GM23338 (cell line): Measurements from ENCODE around the gene RYR3. TPM values are rescaled to one million over a fixed set of nuclear protein-coding genes. Genes with fewer than 3 reads are reported as not detected.

ENCODE experiments used
- ATAC-seq: fragments of 200-7000 bp; cut with Tn5 transposase; 3 replicates; pipeline ENCODE4 v1.9.1; 2020
- DNase-seq: peaks from one replicate; pipeline ENCODE4 v3.0.0-alpha.2; 2015; ENCODE audit warnings: low spot score
- H2AFZ ChIP-seq: fragments of 200-600 bp; sonication (generic); 2 replicates; pipeline ENCODE4 v1.8.0; 2016; ENCODE audit warnings: antibody characterized with exemption, mild to moderate bottlenecking, moderate library complexity
- H3F3A ChIP-seq: fragments of 200-600 bp; sonication (generic); replicated peaks from 2 replicates; pipeline ENCODE4 v1.8.0; 2017; ENCODE audit warnings: antibody characterized with exemption, mixed run types, low read depth
- H3K27ac ChIP-seq: fragments of 200-600 bp; sonication (generic); 2 replicates; pipeline ENCODE4 v1.6.1; 2016; ENCODE audit warnings: low read depth
- H3K27me3 ChIP-seq: fragments of 200-600 bp; sonication (generic); 2 replicates; pipeline ENCODE4 v1.8.0; 2016; ENCODE audit warnings: mild to moderate bottlenecking, mixed run types, moderate library complexity; ENCODE audit not compliant: insufficient read depth
- H3K36me3 ChIP-seq: fragments of 200-600 bp; sonication (generic); 2 replicates; pipeline ENCODE4 v1.8.0; 2016; ENCODE audit warnings: mild to moderate bottlenecking; ENCODE audit not compliant: insufficient read depth
- H3K4me1 ChIP-seq: fragments of 200-600 bp; sonication (generic); 2 replicates; pipeline ENCODE4 v1.8.0; 2016; ENCODE audit warnings: mild to moderate bottlenecking, moderate library complexity; ENCODE audit not compliant: insufficient read depth
- H3K4me2 ChIP-seq: fragments of 200-600 bp; sonication (generic); 2 replicates; pipeline ENCODE4 v1.7.1; 2017; ENCODE audit warnings: mixed run types
- H3K4me3 ChIP-seq: fragments of 200-600 bp; sonication (generic); 2 replicates; pipeline ENCODE4 v1.6.1; 2016; ENCODE audit warnings: mixed run types
- H3K79me2 ChIP-seq: fragments of 200-600 bp; sonication (generic); replicated peaks from 2 replicates; pipeline ENCODE4 v1.8.0; 2017; ENCODE audit warnings: mild to moderate bottlenecking; ENCODE audit not compliant: insufficient read depth
- H3K9me2 ChIP-seq: fragments of 200-600 bp; sonication (generic); 2 replicates; pipeline ENCODE4 v1.8.0; 2017; ENCODE audit not compliant: insufficient read depth
- H4K20me1 ChIP-seq: fragments of 200-600 bp; sonication (generic); replicated peaks from 2 replicates; pipeline ENCODE4 v1.8.0; 2017; ENCODE audit warnings: mild to moderate bottlenecking; ENCODE audit not compliant: insufficient read depth
- H3K27ac Mint-ChIP-seq: 2 replicates; pipeline ENCODE4 v1.8.0; 2020; ENCODE audit warnings: inconsistent platforms, mild to moderate bottlenecking, moderate library complexity, mixed read lengths
- H3K27me3 Mint-ChIP-seq: 3 replicates; pipeline ENCODE4 v1.8.0; 2022; ENCODE audit warnings: low read depth, mild to moderate bottlenecking, moderate library complexity, mixed read lengths, inconsistent platforms; ENCODE audit not compliant: insufficient read depth, poor library complexity
- H3K36me3 Mint-ChIP-seq: 3 replicates; pipeline ENCODE4 v1.8.0; 2021; ENCODE audit warnings: low read depth, mild to moderate bottlenecking, inconsistent platforms, moderate library complexity, mixed read lengths
- H3K4me1 Mint-ChIP-seq: 3 replicates; pipeline ENCODE4 v1.8.0; 2020; ENCODE audit warnings: mild to moderate bottlenecking, inconsistent platforms, mixed read lengths
- H3K4me3 Mint-ChIP-seq: 3 replicates; pipeline ENCODE4 v1.8.0; 2021; ENCODE audit warnings: moderate library complexity, mild to moderate bottlenecking, inconsistent platforms, mixed read lengths
- H3K9me3 Mint-ChIP-seq: 3 replicates; pipeline ENCODE4 v1.8.0; 2020; ENCODE audit warnings: moderate library complexity, mild to moderate bottlenecking, inconsistent platforms, mixed read lengths
- EZH2 ChIP-seq: fragments of 200-600 bp; sonication (generic); IDR thresholded peaks from one replicate; pipeline ENCODE4 v1.8.0; 2017; ENCODE audit warnings: antibody characterized with exemption, mild to moderate bottlenecking, low read depth; ENCODE audit not compliant: unreplicated experiment
- EZH2phosphoT487 ChIP-seq: fragments of 200-600 bp; sonication (generic); IDR thresholded peaks from one replicate; pipeline ENCODE4 v1.8.1; 2018; ENCODE audit warnings: antibody characterized with exemption; ENCODE audit not compliant: unreplicated experiment
- JUNB ChIP-seq: IDR thresholded peaks from one replicate; pipeline ENCODE4 v1.6.1; 2016; ENCODE audit warnings: antibody characterized with exemption; ENCODE audit not compliant: unreplicated experiment
- NANOG ChIP-seq: IDR thresholded peaks from 2 replicates; pipeline ENCODE4 v1.6.1; 2016; ENCODE audit warnings: antibody characterized with exemption, borderline replicate concordance
- POLR2AphosphoS5 ChIP-seq: IDR thresholded peaks from 2 replicates; pipeline ENCODE4 v1.6.1; 2016; ENCODE audit warnings: antibody characterized with exemption, low read depth
- STAT1 ChIP-seq: IDR thresholded peaks from one replicate; pipeline ENCODE4 v1.6.1; 2016; ENCODE audit warnings: antibody characterized with exemption; ENCODE audit not compliant: unreplicated experiment
- ZNF114 ChIP-seq: fragments of 250-450 bp; sonication (Bioruptor Pico); IDR thresholded peaks from 2 replicates; pipeline ENCODE4 v1.5.0; 2020; ENCODE audit warnings: mild to moderate bottlenecking, moderate library complexity
- ZNF331 ChIP-seq: fragments of 250-450 bp; sonication (Bioruptor Pico); IDR thresholded peaks from 2 replicates; pipeline ENCODE4 v1.5.0; 2020; ENCODE audit warnings: low read depth, mild to moderate bottlenecking, moderate library complexity
- polyA plus RNA-seq: library from polyadenylated mRNA; unstranded; fragments of >200 nt; fragmentation: Nextera tagmentation; extraction: Ambion mirVana; gene quantifications from 2 replicates; pipeline ENCODE4 v1.2.1, GENCODE V29; 2016
- total RNA-seq: library from RNA; depleted of rRNA; stranded (reverse); fragments of >200 nt; shearing (Covaris generic); gene quantifications from 2 replicates; pipeline ENCODE4 v1.2.3, GENCODE V29; 2014
- TF ChIP-seq, protein P1 (sequence below): IDR thresholded peaks from 2 replicates; pipeline ENCODE4 v1.6.1; 2016; ENCODE audit warnings: antibody characterized with exemption
- TF ChIP-seq, protein P2 (sequence below), 2 experiments: fragments of 200-600 bp in 1 of 2; sonication (generic) in 1 of 2; conservative IDR thresholded peaks; 2 replicates each; pipeline versions ENCODE4 v1.5.1 to v1.6.1; 2016 to 2017; ENCODE audit warnings: antibody characterized with exemption in 2 of 2, low read depth in 2 of 2, mild to moderate bottlenecking in 2 of 2, moderate library complexity in 1 of 2
- TF ChIP-seq, protein P3 (sequence below): IDR thresholded peaks from one replicate; pipeline ENCODE4 v1.6.1; 2018; ENCODE audit warnings: antibody characterized with exemption; ENCODE audit not compliant: unreplicated experiment

Gene RYR3
- total and polyA plus RNA-seq, 2 experiments from 2014 or later: 1.1 to 1.2 TPM

DNA sequence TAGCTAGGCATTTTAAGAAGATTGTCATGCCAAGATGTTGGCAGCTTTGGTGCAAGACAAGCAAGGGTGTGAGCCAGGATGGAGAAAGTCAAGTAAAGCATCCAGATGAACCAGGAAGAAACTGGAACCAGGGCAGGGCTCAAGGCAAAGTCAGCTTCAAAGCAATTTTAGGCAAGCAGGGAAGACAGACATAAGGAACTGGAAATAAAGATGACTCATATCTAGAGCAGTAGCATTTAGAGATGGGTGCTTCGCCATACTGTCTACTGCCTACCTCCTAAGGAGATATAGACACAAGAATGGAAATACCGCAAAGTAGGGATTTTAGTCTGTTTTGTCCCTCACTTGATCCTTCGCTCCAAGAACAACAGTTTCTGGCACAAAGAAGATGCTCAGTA lies 59.9 kb downstream of the RYR3 start:
- no peak overlapping the region for H2AFZ ChIP-seq
- H3K4me2 ChIP-seq: no peak overlapping the region
- H3K4me1 ChIP-seq: no peaks in the 10 kb centered on the region; the same call in 1 of the 2 replicates
- ATAC-seq (no peak), DNase-seq (no peak)
- no peak overlapping the region for H3K4me3 ChIP-seq
- H3K4me3 Mint-ChIP-seq: no peak overlapping the region
- H3K9me2 ChIP-seq: no peaks in the 10 kb centered on the region
- no peaks in the 10 kb centered on the region for H3F3A ChIP-seq
- no peaks in the 10 kb centered on the region for H3K27me3 ChIP-seq
- no peaks in the 10 kb centered on the region for H4K20me1 ChIP-seq
- H3K27ac Mint-ChIP-seq: no peak overlapping the region
- 0 out of 3 replicates have a peak, but pooled peaks cover 2% of the 10 kb centered on the region for H3K4me1 Mint-ChIP-seq
- no peaks in the 10 kb centered on the region for H3K9me3 Mint-ChIP-seq
- H3K36me3 ChIP-seq: no peaks in the 10 kb centered on the region
- no peaks in the 10 kb centered on the region for H3K36me3 Mint-ChIP-seq
- TF ChIP-seq EZH2phosphoT487 (no peak), NANOG (no peak)
- TF ChIP-seq, protein P1, sequence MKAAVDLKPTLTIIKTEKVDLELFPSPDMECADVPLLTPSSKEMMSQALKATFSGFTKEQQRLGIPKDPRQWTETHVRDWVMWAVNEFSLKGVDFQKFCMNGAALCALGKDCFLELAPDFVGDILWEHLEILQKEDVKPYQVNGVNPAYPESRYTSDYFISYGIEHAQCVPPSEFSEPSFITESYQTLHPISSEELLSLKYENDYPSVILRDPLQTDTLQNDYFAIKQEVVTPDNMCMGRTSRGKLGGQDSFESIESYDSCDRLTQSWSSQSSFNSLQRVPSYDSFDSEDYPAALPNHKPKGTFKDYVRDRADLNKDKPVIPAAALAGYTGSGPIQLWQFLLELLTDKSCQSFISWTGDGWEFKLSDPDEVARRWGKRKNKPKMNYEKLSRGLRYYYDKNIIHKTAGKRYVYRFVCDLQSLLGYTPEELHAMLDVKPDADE: no peak
- H3K27me3 Mint-ChIP-seq: no peaks in the 10 kb centered on the region
- H3K27ac ChIP-seq: no peak overlapping the region
- H3K79me2 ChIP-seq: no peaks in the 10 kb centered on the region

DNA sequence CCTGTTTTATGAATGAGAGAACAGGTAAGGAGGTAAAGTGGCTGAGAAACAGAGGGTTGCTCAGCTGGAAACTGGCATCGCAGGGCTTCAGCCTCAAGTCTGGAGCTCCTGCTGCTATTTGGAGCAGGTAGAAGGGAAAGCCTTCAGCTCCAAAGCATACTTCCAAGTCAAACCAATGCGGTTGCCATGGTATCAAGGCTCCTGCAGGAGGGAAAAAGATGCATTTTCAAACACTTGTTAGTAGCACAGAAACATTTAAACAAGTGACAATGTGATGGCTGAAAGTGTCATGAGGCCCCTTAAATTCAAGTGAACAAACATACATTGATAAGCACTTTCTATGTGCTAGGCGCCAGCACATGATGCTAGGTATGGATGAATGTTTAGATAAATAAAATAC lies 60.4 kb downstream of the RYR3 start:
- H3K4me3 Mint-ChIP-seq: no peak overlapping the region
- Histone ChIP-seq H3K4me1 (no peaks in the 10 kb centered on the region; the same call in 1 of the 2 replicates), H3K27ac (no peak overlapping the region), H2AFZ (no peak overlapping the region), H3K36me3 (no peaks in the 10 kb centered on the region), H3K4me3 (no peak overlapping the region), H3K4me2 (no peak overlapping the region), H3F3A (no peaks in the 10 kb centered on the region), H4K20me1 (no peaks in the 10 kb centered on the region), H3K9me2 (peaks cover 3% of the 10 kb centered on the region; the same call in 1 of the 2 replicates), H3K79me2 (no peaks in the 10 kb centered on the region), H3K27me3 (no peaks in the 10 kb centered on the region)
- ATAC-seq: no peak
- no peaks in the 10 kb centered on the region for H3K27me3 Mint-ChIP-seq
- TF ChIP-seq, protein P2, sequence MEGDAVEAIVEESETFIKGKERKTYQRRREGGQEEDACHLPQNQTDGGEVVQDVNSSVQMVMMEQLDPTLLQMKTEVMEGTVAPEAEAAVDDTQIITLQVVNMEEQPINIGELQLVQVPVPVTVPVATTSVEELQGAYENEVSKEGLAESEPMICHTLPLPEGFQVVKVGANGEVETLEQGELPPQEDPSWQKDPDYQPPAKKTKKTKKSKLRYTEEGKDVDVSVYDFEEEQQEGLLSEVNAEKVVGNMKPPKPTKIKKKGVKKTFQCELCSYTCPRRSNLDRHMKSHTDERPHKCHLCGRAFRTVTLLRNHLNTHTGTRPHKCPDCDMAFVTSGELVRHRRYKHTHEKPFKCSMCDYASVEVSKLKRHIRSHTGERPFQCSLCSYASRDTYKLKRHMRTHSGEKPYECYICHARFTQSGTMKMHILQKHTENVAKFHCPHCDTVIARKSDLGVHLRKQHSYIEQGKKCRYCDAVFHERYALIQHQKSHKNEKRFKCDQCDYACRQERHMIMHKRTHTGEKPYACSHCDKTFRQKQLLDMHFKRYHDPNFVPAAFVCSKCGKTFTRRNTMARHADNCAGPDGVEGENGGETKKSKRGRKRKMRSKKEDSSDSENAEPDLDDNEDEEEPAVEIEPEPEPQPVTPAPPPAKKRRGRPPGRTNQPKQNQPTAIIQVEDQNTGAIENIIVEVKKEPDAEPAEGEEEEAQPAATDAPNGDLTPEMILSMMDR (conservative IDR thresholded peaks at IDR 0.05; ENCODE audit: low read depth in 2 of 2): no peak
- DNase-seq: peak; percentile 9
- H3K36me3 Mint-ChIP-seq: no peaks in the 10 kb centered on the region
- H3K9me3 Mint-ChIP-seq: no peaks in the 10 kb centered on the region
- H3K27ac Mint-ChIP-seq: no peak overlapping the region
- H3K4me1 Mint-ChIP-seq: 0 out of 3 replicates have a peak, but pooled peaks cover 2% of the 10 kb centered on the region

- no peaks in the 10 kb centered on the region for H3K36me3 Mint-ChIP-seq
- H3K4me3 Mint-ChIP-seq: no peak overlapping the region
- Histone ChIP-seq H4K20me1 (no peaks in the 10 kb centered on the region), H3K4me1 (no peaks in the 10 kb centered on the region; the same call in 1 of the 2 replicates), H3K4me3 (no peak overlapping the region), H3K79me2 (no peaks in the 10 kb centered on the region), H3K4me2 (no peak overlapping the region), H3F3A (no peaks in the 10 kb centered on the region), H3K36me3 (no peaks in the 10 kb centered on the region), H3K27ac (no peak overlapping the region), H3K9me2 (peaks cover 6% of the 10 kb centered on the region; the same call in 1 of the 2 replicates), H3K27me3 (no peaks in the 10 kb centered on the region), H2AFZ (no peak overlapping the region)
- H3K9me3 Mint-ChIP-seq: no peaks in the 10 kb centered on the region
- H3K27me3 Mint-ChIP-seq: no peaks in the 10 kb centered on the region
- DNase-seq (no peak), ATAC-seq (no peak)
- no peak overlapping the region for H3K27ac Mint-ChIP-seq
- H3K4me1 Mint-ChIP-seq: 0 out of 3 replicates have a peak, but pooled peaks cover 2% of the 10 kb centered on the region
- TF ChIP-seq NANOG: no peak
- no peak for TF ChIP-seq STAT1
- TF ChIP-seq, protein P3, sequence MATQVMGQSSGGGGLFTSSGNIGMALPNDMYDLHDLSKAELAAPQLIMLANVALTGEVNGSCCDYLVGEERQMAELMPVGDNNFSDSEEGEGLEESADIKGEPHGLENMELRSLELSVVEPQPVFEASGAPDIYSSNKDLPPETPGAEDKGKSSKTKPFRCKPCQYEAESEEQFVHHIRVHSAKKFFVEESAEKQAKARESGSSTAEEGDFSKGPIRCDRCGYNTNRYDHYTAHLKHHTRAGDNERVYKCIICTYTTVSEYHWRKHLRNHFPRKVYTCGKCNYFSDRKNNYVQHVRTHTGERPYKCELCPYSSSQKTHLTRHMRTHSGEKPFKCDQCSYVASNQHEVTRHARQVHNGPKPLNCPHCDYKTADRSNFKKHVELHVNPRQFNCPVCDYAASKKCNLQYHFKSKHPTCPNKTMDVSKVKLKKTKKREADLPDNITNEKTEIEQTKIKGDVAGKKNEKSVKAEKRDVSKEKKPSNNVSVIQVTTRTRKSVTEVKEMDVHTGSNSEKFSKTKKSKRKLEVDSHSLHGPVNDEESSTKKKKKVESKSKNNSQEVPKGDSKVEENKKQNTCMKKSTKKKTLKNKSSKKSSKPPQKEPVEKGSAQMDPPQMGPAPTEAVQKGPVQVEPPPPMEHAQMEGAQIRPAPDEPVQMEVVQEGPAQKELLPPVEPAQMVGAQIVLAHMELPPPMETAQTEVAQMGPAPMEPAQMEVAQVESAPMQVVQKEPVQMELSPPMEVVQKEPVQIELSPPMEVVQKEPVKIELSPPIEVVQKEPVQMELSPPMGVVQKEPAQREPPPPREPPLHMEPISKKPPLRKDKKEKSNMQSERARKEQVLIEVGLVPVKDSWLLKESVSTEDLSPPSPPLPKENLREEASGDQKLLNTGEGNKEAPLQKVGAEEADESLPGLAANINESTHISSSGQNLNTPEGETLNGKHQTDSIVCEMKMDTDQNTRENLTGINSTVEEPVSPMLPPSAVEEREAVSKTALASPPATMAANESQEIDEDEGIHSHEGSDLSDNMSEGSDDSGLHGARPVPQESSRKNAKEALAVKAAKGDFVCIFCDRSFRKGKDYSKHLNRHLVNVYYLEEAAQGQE: no peak
- TF ChIP-seq POLR2AphosphoS5: no peak
- no peak for TF ChIP-seq ZNF331 (CRISPR knock-in tag)
- no peak for TF ChIP-seq JUNB
- TF ChIP-seq ZNF114 (CRISPR knock-in tag): no peak
- TF ChIP-seq, protein P1: no peak
- no peak for TF ChIP-seq EZH2
Observed at GRCh38 chr15:33374226-33374914, 63.6 kb downstream of the RYR3 start.
